Measurements from ENCODE around the gene IQGAP2.

GRCh38 chr5:76443066-76443800 lies 40.1 kb downstream of the IQGAP2 start:
- TF ChIP-seq, protein P1, sequence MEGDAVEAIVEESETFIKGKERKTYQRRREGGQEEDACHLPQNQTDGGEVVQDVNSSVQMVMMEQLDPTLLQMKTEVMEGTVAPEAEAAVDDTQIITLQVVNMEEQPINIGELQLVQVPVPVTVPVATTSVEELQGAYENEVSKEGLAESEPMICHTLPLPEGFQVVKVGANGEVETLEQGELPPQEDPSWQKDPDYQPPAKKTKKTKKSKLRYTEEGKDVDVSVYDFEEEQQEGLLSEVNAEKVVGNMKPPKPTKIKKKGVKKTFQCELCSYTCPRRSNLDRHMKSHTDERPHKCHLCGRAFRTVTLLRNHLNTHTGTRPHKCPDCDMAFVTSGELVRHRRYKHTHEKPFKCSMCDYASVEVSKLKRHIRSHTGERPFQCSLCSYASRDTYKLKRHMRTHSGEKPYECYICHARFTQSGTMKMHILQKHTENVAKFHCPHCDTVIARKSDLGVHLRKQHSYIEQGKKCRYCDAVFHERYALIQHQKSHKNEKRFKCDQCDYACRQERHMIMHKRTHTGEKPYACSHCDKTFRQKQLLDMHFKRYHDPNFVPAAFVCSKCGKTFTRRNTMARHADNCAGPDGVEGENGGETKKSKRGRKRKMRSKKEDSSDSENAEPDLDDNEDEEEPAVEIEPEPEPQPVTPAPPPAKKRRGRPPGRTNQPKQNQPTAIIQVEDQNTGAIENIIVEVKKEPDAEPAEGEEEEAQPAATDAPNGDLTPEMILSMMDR (IDR thresholded peaks at IDR 0.05) = no peak
- TF ChIP-seq EP300 (IDR thresholded peaks at IDR 0.05; ENCODE audit: low read depth) = no peak

Measured in transverse colon (tissue), 3 donors.